Gastroesophageal sphincter (tissue), 4 donors: ENCODE results near the gene VPS18. TPM values are rescaled to one million over a fixed set of nuclear protein-coding genes. Genes with fewer than 3 reads are reported as not detected.
A peak's percentile ranks its signal among the peaks of the same experiment; 100 is the strongest.

Source experiments
- ATAC-seq: fragments of 150-250 bp; one replicate; pipeline ENCODE4 v1.9.1; 2016; ENCODE audit warnings: mild to moderate bottlenecking, moderate library complexity
- H3K27ac ChIP-seq, 4 donors: fragments of 200-600 bp; sonication (generic) in 3 of 4; 1 replicate in 3 of 4; 2 replicates in 1 of 4; pipeline ENCODE4 v1.5.1; 2016 to 2019
- H3K27me3 ChIP-seq: fragments of 200-600 bp; sonication (generic); one replicate; pipeline ENCODE4 v1.5.1; 2019
- H3K36me3 ChIP-seq, 2 donors: fragments of 200-600 bp; sonication (generic); one replicate each; pipeline ENCODE4 v1.5.1; 2019; ENCODE audit warnings: control low read depth in 1 of 2
- H3K4me1 ChIP-seq, 3 donors: fragments of 200-600 bp; sonication (generic); 1 replicate in 2 of 3; 2 replicates in 1 of 3; pipeline ENCODE4 v1.5.1; 2016 to 2019; ENCODE audit warnings: control low read depth in 2 of 3
- H3K4me3 ChIP-seq, 2 donors: fragments of 200-600 bp; sonication (generic); one replicate each; pipeline ENCODE4 v1.5.1; 2019; ENCODE audit warnings: mild to moderate bottlenecking in 1 of 2, moderate library complexity in 1 of 2
- H3K9me3 ChIP-seq, 3 donors: fragments of 200-600 bp; sonication (generic); one replicate each; pipeline ENCODE4 v1.5.1; 2017 to 2019; ENCODE audit warnings: control low read depth in 2 of 3
- CTCF ChIP-seq, 4 experiments: fragments of 200-600 bp in 2 of 4; fragments of 450-650 bp in 2 of 4; sonication (generic) in 1 of 4; IDR thresholded peaks; one replicate each; pipeline ENCODE4 v1.5.1; 2017 to 2019; ENCODE audit warnings: antibody characterized with exemption in 4 of 4, mild to moderate bottlenecking in 2 of 4, moderate library complexity in 2 of 4
- EP300 ChIP-seq: sonication (generic); formaldehyde crosslinking; IDR thresholded peaks from one replicate; pipeline ENCODE4 v1.6.1; 2017; ENCODE audit warnings: antibody characterized with exemption, mild to moderate bottlenecking
- POLR2A ChIP-seq, 2 donors: fragments of 450-650 bp; IDR thresholded peaks; one replicate each; pipeline ENCODE4 v1.6.1; 2017; ENCODE audit warnings: antibody characterized with exemption in 2 of 2, mild to moderate bottlenecking in 2 of 2, moderate library complexity in 1 of 2
- POLR2AphosphoS5 ChIP-seq: sonication (generic); formaldehyde crosslinking; IDR thresholded peaks from one replicate; pipeline ENCODE4 v1.6.1; 2017; ENCODE audit warnings: antibody characterized with exemption
- WGBS, 2 donors: methylation state at CpG; one replicate each; pipeline ENCODE4 v1.1.5; 2018; ENCODE audit warnings: low coverage in 1 of 2; 5-methylcytosine and 5-hydroxymethylcytosine counted together
- total RNA-seq, 4 donors: library from RNA; depleted of rRNA; stranded (reverse); fragments of >200 nt; gene quantifications; one replicate each; pipeline ENCODE4 v1.1.0, GENCODE V29; 2016

VPS18 gene
- total RNA-seq, 4 donors from 2014 or later, result 24.6 to 36.3 (median 29.9) TPM

DNA sequence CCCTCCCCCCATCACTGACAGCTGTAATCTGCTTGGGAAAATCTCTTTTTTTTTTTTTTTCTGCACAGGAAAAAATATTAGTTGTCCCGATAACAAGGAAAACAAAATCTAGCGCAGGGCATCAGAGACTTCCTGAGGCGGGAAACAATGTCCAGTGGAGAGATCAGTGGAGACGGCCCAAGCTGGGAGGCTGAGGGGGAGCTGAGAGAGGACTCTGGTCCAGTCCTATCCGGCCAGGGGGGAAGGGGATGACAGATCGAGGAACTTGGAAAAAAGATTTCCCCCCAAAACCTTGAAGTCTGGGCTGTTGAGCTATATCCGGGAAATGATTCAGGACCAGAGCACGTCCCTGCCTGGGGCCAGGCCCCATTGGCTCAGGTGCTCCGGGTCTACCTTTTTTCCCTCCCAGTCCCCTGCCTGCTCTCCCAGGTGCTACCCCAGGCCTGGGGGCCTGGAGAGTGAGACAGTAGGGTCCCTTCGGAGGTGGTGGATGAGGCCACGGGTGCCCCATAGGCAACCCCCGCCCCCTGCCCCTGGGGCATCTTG lies 20.9 kb downstream of the VPS18 start:
- H3K4me3 ChIP-seq, result no peak overlapping the region
- TF ChIP-seq POLR2A (IDR thresholded peaks at IDR 0.05) (no peak), POLR2AphosphoS5 (no peak), EP300 (no peak), CTCF (IDR thresholded peaks at IDR 0.05) (no peak)
- WGBS, 2 donors, result 92% methylated on average over 8 of the region's 12 CpGs; no CpG with 5 or more reads in 1 of the 2 donors
- H3K27me3 ChIP-seq, result no peaks in the 10 kb centered on the region
- H3K27ac ChIP-seq, result no peak overlapping the region
- H3K4me1 ChIP-seq, result no peaks in the 10 kb centered on the region
- H3K9me3 ChIP-seq, result no peaks in the 10 kb centered on the region
- no peaks in the 10 kb centered on the region for H3K36me3 ChIP-seq
- ATAC-seq, result no peak

DNA sequence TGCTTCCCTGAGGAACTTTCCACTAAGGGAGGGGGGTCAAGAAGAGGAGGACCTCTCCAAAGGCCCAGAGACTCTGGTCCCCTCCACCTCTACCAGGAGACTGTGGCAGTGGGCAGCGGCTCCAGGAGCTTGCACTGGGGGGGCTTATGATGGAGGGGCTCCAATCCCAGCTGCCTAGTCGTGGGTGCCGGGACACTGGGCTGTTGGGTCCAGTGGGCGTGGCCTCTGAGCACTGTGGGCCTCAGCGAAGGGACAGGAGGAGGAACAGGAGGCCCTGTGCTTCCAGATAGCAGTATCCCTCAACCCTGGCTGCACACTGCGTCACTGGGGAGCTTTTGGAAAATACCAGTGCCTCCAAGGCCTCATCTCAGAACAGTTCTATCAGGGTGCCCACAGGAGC lies 21.4 kb downstream of the VPS18 start:
- Histone ChIP-seq H3K27me3 (no peaks in the 10 kb centered on the region), H3K36me3 (no peaks in the 10 kb centered on the region), H3K4me3 (no peak overlapping the region), H3K4me1 (no peaks in the 10 kb centered on the region), H3K27ac (no peak overlapping the region), H3K9me3 (no peaks in the 10 kb centered on the region)
- TF ChIP-seq EP300, result no peak
- no CpG with 5 or more reads among the region's 6 CpGs for WGBS, 2 donors
- ATAC-seq, result no peak

- ATAC-seq, result no peak
- TF ChIP-seq EP300 (no peak), POLR2A (IDR thresholded peaks at IDR 0.05) (no peak), CTCF (IDR thresholded peaks at IDR 0.05) (no peak), POLR2AphosphoS5 (no peak)
- peak overlapping the region in 3 of 4 donors; percentile 40 to 54 (median 45) for H3K27ac ChIP-seq
- no peak overlapping the region for H3K4me3 ChIP-seq
- H3K9me3 ChIP-seq, result no peaks in the 10 kb centered on the region
- no peaks in the 10 kb centered on the region for H3K36me3 ChIP-seq
- H3K27me3 ChIP-seq, result no peaks in the 10 kb centered on the region
- WGBS, 2 donors, result 67 to 100% methylated on average over 1 of the region's 11 CpGs
- H3K4me1 ChIP-seq, result no peaks in the 10 kb centered on the region
These were observed 23.3 kb downstream of the VPS18 start for GRCh38 chr15:40917585-40917984.

GRCh38 chr15:40918146-40918798 lies 24.0 kb downstream of the VPS18 start:
- no peaks in the 10 kb centered on the region for H3K9me3 ChIP-seq
- no peak overlapping the region for H3K4me3 ChIP-seq
- WGBS, 2 donors, result 43 to 70% methylated on average over 2 to 3 of the region's 15 CpGs
- TF ChIP-seq EP300, result no peak
- TF ChIP-seq POLR2A (IDR thresholded peaks at IDR 0.05), result no peak
- TF ChIP-seq CTCF (IDR thresholded peaks at IDR 0.05), result no peak
- no peak for TF ChIP-seq POLR2AphosphoS5
- no peaks in the 10 kb centered on the region for H3K27me3 ChIP-seq
- ATAC-seq, result peak; percentile 37
- peak overlapping the region in 3 of 4 donors; percentile 40 to 54 (median 45) for H3K27ac ChIP-seq
- H3K4me1 ChIP-seq, result no peaks in the 10 kb centered on the region
- no peaks in the 10 kb centered on the region for H3K36me3 ChIP-seq

DNA sequence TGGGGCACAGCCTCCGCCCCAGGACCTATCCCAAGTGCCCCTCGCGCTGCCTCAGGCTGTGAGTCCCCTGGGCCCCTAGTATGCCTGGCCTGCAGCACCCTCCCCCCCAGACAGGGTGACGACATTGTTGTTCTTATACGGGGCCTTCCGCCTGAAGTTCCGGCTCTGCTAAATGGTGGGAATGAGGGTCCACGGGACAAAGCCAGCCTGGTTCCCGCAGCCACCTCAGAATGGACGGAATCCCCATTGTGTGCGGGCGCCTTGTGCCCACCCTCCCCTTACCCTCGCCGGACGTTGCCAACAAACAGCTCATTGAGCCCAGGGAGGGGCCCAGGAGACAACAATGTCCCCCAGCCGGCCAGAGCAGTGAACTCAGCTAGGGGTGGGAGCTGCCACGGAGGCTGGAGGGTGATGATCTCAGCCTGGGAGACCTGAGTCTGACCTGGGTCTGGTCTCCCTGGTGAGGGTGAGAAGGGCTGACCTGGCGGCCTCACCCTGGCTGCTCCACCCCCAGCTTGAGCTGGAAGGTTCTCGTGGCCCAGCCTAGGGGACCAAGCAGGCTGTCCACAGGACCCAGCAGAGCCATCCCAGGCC lies 24.6 kb downstream of the VPS18 start:
- peak; percentile 42 for ATAC-seq
- no CpG with 5 or more reads among the region's 19 CpGs for WGBS, 2 donors
- Histone ChIP-seq H3K4me1 (no peaks in the 10 kb centered on the region), H3K9me3 (no peaks in the 10 kb centered on the region), H3K36me3 (no peaks in the 10 kb centered on the region), H3K27me3 (no peaks in the 10 kb centered on the region), H3K27ac (peak overlapping the region in 3 of 4 donors; percentile 40 to 54 (median 45)), H3K4me3 (no peak overlapping the region)
- TF ChIP-seq POLR2A (IDR thresholded peaks at IDR 0.05) (no peak), EP300 (no peak), POLR2AphosphoS5 (no peak), CTCF (IDR thresholded peaks at IDR 0.05) (no peak)
